Measurements from ENCODE around the gene STAT3.

Gene STAT3

DNA sequence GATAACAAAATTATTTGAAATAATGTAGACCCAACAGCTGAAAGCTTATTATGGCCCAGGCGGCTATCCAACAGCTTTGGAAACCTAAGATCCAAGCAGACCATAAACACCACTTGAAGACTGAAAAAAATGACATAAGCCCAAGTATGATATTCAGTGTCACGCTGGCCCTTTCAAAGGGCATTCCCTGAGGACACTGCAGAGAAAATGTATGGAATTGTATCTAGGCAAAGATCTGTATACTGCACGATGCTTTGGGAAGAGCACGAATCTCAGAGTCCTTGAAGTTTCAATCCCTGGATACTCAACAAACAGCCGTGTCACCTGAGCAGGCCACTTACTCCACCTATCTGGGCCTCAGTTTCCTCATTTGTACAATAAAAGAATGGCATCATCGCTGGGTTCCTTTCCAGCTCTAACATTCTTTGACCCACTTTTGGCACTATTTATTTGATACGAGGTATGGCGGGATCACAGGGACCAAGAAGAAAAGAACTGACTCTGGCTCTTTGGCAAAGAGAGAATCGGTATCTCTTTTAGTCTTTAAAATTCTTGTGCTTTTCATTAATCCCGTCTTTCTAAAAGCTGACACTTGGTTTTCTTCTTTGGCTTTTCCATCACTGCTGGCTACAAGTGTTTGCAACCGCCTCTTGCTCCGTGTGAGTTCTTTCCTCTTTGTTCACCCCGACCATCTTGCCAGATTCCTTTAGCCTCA is 113.3 kb downstream of the STAT3 start:
- peak; percentile 39 for DNase-seq (ENCODE audit: low spot score)
- TF ChIP-seq, protein P1, sequence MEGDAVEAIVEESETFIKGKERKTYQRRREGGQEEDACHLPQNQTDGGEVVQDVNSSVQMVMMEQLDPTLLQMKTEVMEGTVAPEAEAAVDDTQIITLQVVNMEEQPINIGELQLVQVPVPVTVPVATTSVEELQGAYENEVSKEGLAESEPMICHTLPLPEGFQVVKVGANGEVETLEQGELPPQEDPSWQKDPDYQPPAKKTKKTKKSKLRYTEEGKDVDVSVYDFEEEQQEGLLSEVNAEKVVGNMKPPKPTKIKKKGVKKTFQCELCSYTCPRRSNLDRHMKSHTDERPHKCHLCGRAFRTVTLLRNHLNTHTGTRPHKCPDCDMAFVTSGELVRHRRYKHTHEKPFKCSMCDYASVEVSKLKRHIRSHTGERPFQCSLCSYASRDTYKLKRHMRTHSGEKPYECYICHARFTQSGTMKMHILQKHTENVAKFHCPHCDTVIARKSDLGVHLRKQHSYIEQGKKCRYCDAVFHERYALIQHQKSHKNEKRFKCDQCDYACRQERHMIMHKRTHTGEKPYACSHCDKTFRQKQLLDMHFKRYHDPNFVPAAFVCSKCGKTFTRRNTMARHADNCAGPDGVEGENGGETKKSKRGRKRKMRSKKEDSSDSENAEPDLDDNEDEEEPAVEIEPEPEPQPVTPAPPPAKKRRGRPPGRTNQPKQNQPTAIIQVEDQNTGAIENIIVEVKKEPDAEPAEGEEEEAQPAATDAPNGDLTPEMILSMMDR (IDR thresholded peaks at IDR 0.05; ENCODE audit: extremely low read depth, missing control alignments) = no peak

DNA sequence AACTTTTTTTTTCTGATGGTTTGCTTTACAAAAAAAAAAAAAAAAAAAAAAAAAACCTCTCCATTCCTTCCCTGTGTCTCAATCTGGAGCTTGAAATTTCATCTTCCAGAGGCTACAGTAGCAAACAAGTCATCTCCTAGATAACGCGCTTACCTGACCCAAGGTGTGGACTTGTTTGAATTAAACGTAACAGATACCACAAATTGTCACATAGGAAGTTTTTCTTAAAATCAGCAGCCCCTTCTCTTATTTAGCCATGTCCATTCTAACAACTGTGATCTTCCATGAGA is 114.0 kb downstream of the STAT3 start:
- no peak for DNase-seq (ENCODE audit: low spot score)
- TF ChIP-seq, protein P1 (IDR thresholded peaks at IDR 0.05; ENCODE audit: extremely low read depth, missing control alignments) = no peak

DNA sequence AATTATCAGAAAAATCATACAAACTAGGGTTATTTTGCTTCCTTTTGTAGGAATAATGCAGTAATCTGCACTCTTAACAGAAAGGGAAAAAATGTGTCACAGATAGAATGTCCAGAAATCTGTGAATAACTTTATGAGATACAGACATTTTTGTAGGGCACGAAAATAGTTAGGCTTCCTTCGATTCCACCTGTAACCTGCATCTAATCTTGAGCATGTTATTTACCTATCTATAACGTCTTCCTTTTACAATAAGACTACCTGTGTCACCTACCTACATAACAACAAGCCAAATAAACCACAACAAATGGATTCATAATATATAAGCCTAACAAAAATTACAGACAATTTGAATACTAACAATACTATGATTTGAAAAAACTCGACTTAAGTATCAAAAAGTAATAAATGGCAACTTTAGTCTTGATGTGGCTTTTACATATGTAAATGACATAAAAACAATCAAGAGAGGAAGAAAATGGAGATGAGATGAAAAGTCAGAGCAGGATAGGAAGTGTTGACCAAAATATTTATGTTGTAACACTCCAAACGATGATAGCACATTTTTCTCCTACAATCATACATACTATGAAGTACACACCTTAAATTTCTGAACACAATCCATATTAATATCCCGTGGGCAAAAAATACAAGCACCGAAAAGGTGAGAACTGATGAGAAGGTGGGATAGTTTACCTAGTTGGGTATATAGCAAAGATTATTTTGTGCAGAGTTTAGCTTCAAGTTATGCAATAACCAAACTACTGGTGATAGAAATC is 114.6 kb downstream of the STAT3 start:
- DNase-seq (ENCODE audit: low spot score) = no peak
- TF ChIP-seq, protein P1 (IDR thresholded peaks at IDR 0.05; ENCODE audit: extremely low read depth, missing control alignments) = no peak

DNA sequence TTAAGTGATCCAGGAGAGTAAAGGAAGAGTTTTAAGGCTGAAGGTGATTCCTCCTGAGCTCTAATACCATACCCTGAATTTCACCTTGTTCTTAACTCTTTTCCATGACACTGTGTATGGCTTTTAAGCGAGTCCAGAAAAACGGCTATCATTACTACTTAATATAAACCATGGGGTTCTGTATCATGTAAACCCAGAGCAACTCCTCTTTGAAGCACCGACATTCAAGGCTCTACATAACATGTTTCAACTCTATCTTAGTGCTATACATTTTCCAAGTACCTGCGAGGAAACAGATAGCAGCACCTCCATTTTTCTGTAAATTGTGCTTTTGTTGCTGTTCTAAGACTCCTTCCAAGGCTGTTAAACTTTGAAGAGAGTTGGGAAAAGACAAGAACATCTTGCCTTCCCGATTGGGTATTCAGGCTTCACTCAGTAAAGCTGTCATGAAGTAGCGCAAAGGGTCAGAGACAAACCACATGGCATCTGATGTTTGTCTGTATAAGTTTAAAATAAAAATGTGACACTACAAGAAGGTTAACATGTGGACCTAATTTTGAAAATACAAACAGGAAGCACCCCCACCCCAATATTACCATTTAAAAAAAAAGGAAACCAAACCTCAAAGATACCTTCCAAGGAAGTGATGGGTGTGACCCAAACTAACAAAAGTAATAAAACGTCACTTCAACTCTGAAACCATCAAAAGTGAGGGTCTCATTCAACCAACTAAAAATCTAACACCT is 115.9 kb downstream of the STAT3 start:
- TF ChIP-seq, protein P1 (IDR thresholded peaks at IDR 0.05; ENCODE audit: extremely low read depth, missing control alignments) = no peak
- no peak for DNase-seq (ENCODE audit: low spot score)

DNA sequence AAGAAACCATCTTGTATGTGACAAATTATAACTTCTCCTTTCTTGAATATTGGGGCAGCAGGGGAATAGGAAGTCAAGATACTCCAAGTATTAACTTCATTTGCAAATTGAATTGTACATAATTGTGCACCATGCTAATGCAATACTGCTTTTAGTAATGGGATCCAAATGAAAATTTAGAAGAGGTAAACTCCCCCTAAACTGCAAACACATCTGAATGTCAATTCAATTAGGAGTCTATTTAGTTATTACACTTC is 116.5 kb downstream of the STAT3 start:
- TF ChIP-seq, protein P1 (IDR thresholded peaks at IDR 0.05; ENCODE audit: extremely low read depth, missing control alignments) = no peak

DNA sequence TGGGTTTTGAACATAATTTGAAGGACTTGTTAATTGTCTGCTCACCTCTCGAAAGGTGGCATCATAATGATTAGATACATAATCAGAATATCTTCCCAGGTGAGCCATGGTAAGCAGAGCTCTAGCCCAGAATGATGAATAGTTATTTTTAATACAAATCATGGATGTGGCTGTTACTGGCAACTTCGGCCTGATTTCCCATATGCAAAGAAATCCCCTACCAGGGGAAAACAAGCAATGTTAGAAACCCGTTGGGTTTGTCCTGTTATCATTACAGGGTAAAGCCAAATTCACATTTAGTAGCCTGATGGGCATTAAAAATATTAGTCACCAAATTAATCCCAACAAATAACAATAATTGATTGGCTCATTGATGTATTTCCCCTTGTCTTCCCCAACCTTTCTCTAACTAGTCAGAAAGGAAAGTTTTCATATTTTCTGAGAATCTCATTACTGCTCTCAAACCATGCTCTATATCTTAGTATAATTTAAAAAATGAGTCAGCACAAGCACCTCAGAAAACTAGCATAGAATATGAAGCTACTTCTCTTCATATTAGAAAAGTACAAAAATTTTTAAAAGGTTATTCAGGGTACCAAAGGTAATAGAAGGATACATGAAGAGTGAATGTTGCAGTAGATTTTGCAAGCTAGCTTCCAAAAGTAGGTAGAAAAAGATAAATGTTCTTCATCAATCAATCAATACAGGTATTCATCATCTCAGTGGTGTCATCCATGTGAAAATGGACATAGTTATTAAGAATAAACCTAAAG is 117.0 kb downstream of the STAT3 start:
- TF ChIP-seq, protein P1 (IDR thresholded peaks at IDR 0.05; ENCODE audit: extremely low read depth, missing control alignments) = no peak
- DNase-seq (ENCODE audit: low spot score) = no peak

More for the DNA sequence above, 116.5 kb downstream of the STAT3 start:
- no peak for DNase-seq (ENCODE audit: low spot score)

Measured in GM20000 (cell line).